HuH-7 (cell line): ENCODE results near the gene ANKRD42.
"Not testable (repeated sequence)": the region's sequence is repeated elsewhere in the genome, so short reads cannot be mapped to it uniquely, and the experiment has no call there.

Experiments
- DNase-seq: peaks from one replicate; pipeline ENCODE4 v3.0.0; 2011; ENCODE audit warnings: low spot score

The ANKRD42 gene

DNA sequence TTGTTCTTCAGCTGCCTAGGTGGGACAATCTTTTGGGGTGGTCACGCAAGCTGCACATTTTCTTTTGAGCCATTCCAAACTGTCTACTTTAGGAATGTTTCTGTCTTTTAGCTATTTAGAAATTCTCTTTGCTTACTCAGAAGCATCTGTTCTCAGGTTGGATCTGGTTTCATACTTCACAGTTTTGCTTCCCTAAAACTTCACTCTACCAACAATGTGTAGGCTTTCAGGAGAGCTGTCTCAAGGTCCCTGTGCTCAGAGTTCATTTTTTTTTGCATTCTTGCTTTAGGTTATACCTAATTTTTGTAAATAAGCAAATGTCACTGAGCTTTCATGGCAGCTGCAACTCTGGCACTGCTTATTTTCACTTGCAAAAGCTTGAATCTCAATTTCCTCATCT, 55.9 kb downstream of the ANKRD42 start:
- no peak for DNase-seq

DNA sequence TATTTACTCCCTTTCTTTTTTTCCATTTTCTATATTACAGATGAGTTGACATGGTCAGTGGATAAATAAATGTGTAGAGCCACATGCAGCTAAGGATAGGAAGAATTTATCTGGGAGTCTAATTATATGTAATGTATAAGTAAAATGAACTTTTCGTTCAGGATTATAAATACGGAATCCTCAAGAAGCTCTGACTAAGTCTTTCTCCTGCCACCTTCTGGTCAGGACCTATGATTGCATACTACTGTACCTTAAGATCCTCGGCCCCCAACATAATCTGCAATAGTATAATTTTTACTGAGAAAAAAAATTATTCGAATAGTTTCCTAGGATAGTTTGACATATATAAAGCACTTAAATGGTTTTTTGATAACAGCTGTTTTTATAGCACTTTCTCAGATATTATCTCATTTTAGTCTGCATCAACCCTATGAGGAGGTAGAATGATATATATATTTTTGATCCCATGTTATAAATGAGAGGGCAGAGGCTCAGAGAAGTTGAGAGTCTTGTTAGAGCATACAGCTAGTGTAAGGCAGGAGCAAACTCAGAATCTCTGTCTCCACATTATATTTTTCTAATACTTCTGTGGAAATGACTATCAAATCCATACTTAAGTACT, 56.6 kb downstream of the ANKRD42 start:
- DNase-seq, result peak; percentile 5

DNA sequence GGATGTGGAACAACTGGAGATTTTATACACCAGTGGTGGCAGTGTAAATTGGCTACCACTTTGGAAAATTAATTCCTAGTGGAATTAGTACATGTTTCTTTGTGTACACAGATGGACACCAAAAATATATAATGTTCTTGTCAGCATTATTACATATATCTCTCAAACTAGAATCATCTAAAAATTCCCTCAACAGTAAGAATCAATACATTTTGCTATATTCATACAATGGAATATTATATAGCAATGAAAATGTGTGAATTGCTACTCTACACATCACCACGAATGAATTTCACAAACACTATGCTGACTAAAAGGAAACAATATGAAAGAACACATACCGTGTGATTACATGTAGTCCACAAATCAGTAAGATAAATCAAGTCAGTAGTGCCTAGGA, 58.8 kb downstream of the ANKRD42 start:
- DNase-seq, result no peak

DNA sequence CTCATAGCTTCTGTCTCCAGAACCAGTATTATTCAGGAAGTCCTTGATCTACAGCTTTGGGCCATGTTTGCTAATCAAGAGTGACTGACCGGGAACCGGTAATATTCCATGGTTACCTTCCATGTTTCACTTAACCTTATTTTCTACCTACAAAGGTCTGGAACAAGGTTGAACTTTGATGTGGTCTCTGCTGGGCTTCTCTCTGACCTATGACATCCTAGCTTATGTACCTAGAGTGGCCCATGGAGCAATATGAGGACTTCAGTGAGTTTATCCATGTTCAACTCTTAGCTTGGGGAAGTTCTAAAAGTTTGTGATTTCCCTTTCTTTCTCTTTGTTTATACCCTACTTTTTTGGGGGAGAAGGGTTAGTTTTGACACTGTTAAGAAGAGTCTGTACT, 59.4 kb downstream of the ANKRD42 start:
- peak; percentile 4 for DNase-seq

DNA sequence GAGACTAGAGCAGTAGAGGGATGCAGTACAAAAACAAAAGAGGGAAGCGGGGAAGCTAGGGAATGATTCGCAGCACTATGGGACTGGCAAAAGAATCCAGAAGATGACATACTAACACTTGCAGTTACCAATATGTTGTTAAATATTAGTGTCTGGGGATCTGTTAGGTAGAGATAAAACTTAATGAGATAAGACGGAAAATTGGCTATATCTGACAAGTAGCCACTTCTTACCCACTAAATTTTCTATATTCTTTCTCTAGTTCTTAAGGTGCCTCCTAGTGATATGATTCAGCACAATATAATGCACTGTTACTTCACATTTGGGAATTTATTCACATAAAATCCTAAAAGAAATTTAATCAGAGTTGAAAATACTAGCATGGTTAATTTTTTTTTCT, 61.9 kb downstream of the ANKRD42 start:
- DNase-seq, result no peak

DNA sequence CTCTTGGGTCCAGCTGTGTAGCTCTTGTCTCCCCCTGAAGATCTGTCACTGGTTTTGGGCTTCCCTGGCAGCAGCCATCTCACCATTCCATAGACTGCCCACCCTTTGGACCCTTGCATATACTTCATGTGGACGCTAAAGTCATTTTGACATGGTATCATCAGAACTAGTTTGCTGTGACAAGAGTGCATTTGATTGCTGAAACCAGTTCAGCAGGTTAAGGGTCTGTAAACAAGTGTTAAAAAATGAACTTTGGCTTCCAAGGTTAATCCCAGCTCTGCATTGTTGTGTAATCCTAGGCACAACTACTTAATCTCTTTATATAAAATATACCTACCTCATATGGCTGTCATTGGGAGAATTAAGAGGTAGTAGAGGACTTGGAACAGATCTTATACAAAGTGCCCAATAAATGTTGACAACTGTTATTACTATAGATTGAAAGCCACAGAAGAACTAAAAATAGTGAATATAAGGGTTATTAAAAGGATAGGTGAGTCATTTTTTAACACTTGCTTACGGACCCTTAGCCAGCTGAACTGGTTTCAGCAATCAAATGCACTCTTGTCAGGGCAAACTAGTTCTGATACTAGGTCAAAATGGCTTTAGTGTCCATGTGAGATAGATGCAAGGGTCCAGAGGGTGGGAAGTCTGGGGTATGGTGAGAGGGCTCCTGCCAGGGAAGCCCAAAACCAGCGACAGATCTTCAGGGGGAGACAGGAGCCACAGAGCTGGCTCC, 63.3 kb downstream of the ANKRD42 start:
- no peak for DNase-seq

DNA sequence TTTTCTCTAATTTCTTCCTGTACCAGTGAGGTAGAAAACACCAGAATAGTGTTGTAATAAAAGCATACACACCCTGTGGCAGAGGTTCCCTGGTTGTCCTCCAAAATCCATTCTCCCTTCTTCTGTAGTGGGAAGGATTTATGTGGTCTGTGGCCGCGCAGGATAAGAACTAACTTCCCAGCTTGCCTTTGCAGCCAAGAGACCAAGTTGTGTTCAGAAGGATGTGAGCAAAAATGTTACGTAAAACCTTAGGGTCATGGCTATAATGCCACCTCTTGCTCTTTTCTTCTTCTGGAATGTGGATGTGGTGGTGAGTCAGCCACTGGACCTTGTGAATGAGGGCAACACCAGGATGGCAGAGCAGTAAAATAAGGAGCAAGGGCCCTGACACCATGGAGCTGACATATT, 64.3 kb downstream of the ANKRD42 start:
- no peak for DNase-seq

DNA sequence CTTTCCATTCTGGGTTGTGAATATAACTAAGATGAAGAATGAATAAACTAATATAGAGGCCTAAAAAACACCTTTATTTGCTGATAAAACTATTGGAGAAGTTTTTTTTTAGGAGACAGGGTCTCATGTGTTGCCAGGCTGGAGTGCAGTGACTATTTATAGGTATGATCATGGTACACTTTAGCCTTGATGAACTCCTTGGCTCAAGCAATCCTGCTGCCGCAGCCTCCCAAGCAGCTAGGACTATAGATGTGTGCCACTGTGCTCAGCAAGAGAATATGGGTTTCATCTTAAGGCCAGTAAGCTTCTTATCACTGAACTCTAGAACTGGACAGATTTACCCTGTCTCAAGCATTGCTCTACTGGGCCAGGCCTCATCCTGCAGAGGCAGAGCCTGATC, 66.0 kb downstream of the ANKRD42 start:
- no peak for DNase-seq

DNA sequence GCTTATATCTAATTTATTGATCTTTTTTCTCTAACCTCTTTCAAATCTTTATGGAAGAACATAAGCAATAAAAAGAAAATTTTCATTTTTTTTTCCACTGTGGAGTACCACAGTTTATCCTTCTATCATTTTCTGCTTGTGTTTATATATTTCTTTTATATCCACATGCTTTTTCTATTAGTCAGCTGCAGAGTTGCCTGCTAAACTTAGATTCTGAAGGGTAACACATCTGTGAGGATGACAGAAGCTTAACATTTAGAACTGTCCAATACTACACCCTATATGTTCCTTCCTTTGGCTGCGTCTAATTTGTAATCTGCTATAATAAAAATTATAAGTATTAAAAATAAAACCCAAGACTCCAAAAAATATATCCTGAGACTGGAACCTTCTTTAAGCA, 71.8 kb downstream of the ANKRD42 start:
- DNase-seq, result no peak

DNA sequence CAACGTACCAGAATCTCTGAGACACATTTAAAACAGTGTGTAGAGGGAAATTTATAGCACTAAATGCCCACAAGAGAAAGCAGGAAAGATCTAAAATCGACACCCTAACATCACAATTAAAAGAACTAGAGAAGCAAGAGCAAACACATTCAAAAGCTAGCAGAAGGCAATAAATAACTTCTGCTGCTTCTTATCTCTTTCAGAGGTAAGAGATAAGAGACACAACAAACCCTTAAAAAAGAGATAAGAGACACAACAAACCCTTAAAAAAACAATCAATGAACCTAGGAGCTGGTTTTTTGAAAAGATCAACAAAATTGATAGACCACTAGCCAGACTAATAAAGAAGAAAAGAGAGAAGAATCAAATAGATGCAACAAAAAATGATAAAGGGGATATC, 75.6 kb downstream of the ANKRD42 start:
- DNase-seq, result not testable (repeated sequence)

DNA sequence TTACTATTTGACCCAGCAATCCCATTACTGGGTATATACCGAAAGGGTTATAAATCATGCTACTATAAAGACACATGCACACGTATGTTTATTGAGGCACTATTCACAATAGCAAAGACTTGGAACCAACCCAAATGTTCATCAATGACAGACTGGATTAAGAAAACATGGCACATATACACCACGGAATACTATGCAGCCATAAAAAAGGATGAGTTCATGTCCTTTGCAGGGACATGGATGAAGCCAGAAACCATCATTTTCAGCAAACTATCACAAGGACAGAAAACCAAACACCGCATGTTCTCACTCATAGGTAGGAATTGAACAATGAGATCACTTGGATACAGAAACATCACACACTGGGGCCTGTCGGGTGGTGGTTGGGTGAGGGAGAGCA, 78.2 kb downstream of the ANKRD42 start:
- DNase-seq, result not testable (repeated sequence)

DNA sequence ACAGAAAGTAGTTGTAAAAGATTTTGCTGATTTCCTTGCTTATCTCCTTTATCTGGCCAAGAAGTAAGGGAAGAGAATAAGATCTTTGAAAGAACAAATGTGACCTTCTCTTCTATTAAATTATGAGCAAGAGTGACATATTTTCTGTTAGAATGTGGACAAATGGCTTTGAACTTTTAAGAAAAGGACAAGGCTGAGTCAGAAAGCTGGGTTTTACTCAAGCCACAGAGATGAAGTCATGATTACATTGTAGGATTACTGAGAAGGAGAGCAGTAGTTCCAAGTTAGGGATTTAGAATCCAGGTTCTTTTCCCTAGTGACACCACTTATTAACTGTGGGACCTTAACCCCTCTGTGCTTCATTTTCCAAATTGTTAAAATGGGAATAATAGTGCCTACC, 79.1 kb downstream of the ANKRD42 start:
- no peak for DNase-seq

DNA sequence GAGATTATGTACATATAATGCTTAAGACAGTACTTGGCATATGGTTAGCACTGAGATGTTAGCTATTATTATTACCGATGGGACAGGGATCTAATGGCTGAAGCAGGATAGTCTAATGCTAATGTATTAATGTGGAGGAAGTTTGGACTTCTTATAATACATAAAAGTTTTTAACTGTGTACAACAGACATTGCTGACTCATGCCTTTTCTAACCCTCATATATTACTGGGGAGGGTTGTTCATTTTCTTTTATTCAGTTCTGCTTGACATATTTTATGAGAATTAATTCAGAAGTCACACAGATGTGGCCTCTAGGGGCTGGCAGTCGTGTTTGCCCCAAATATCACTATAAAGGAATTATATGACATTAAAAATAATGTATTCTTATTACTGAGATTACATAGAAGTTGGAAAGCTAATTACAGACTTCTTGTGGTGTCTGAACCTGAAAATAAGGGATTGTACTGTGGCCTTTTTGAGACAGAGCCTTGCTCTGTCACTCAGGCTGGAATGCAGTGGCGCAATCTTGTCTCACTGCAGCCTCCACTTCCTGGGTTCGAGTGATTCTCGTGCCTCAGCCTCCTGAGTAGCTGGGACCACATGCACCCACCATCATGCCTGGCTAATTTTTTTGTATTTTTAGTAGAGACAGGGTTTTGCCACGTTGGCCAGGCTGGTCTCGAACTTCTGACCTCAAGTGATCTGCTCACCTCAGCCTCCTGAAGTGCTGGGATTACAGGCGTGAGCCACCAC, 82.6 kb downstream of the ANKRD42 start:
- no peak for DNase-seq

DNA sequence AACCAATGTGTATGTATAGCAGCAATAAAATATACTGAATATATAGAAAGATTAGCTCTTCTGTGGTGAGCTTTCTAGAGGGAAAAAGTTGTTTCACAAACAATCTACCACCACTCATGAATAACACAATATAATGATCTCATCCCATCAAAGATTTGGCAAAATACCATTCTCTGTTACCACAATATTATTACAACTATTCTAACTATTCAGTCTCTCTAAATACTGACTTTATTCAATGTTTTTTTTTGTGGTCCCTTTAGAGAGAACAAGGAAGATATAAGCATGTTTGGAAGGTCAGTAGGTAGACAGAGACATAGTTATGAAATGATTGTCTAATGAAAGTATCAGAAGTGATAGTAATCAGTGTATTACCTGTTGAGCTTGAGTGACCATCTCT, 84.8 kb downstream of the ANKRD42 start:
- no peak for DNase-seq

DNA sequence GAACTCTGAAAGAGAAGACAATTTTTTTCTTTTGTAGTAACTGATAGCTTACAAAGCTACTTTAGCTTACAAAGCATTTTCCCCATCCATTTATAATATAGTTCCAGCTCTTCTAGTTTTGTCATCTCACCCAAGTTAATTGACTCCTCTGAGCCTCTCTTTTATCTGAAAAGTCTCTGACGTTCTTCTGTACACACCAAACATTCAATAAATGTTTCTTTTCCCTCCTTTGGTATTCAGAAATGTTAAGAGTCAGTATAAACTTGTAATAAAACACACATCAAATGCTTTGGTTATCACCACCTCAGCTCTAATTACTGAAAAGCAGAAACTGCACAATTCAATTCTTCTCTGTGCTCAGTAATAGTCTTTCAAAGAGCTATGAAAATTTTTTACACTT, 86.7 kb downstream of the ANKRD42 start:
- DNase-seq, result no peak

DNA sequence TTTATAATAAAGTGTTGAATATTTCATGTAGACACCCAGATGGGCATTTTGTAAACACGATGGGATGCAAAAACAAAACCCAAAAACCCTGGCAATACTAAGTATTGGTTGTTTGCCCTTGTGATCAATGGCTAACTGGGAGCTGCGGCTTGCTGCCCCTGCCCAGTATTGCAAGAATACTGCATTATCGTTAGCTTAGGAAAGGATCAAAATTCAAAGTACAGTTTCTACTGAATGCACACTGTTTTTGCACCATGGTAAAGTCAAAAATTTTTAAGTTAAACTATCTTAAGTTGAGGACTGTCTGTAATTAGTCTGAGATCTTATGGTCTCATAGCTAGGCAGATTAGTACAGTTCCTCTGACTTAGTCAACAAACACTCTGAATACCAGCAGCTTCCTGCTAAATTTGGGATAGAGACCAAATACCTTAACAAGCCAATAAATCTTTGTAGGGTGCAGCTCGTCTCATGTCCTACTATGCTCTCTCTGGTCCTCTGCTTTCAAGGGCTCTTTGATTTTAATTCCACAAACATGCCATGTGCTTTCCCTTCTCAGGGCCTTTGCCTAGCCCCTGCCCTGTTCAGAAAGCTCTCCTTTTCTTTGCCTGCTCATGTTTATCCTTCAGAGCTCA, 88.7 kb downstream of the ANKRD42 start:
- no peak for DNase-seq

DNA sequence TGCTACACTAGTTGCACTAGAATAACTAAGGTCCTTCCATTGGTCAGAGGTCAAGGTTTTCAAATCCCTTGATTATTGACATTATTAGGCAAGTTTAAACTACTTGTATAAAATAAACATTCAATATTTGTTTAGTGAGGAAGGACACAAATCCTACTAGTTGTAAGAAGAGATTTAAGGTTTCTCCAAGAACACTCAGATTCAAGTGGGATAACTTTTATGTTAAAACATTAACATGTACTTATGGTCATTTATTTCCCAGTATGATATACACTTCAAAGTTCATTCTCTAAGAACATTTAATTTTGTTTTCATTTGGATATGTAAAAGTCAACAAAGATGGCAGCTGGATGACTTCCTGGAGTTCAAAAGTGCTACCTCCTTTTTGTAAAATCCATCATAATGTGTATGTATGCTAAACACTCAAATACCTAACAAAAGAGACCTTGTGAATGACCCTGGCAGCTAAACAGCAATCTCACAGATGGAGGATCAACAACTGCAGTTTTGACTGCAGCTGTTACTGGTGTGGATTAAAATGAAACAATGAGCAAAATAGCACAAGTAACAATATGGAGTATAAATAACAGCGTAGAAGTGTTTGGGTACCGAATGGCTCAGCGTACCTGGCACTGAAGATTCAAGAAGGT, 91.1 kb downstream of the ANKRD42 start:
- no peak for DNase-seq

DNA sequence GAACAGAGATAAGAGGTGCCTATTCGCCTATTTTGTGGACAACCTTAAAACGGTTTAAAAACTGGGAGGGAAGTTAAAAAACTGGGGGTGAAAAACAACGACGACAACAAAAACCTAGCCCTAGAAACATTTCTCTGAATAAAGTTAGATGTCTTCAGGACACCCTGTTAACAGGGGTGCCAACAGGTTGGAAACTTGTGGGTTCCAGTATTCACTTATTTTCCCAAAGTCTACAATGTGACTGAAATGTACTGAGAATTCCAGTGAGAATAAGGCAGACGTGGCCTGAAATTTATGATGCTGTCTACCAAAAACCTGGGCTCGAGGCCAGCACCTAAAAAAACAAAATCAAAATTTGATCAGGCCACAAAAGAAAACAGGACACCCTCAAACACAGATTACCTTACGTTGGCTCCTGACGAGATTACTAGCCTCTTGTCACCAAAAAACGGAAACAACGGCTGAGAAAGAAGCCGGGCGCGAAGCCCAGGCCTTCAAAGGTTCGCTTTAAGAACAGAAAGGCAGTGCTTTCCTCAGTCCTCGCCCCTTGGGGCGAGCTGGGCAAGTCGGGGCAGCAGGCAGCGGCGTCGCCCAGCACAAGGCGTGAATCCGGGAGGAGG, 91.7 kb downstream of the ANKRD42 start:
- no peak for DNase-seq

DNA sequence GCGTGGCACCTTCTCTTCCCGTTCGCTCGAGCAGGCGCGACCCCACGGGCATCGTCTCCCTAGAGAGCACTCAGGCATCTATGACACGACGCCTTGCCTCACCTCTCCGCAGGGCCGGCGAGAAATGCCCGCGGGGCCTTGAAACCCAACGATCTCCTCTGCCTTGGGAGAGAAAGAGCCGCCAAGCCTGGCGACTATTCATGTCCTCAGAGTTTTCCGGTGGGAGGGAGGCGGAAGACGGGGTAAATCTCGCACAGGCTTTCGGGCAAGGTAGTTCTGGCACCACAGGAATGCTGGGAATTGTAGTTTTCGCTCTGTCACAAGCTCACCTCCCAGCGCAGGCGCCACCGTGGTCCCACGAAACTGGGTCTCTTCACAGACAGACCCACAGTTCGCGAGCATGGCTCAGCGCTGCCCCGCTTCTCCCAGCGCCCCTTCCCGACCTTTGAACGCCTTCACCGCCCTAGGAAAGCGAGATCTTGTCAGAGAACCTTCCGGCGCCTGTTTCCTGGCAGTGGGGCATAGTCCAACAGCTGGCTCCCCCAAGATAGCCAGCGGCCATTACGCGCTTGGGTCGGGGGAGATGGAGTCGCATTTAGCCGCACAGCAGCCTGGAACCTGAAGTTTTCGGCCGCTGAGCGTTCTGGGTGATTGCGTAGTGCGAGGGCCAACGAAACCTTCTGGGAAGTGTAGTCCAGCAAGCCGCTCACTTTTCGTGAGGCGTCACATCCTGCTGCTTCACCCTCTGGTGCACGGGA, 92.4 kb downstream of the ANKRD42 start, which contains the start of gene CCDC90B:
Gene CCDC90B, minus strand, starts transcription at position 597 of the 758 bp plus-strand sequence. Its CDS starts 395 bp downstream, at position 202.
- DNase-seq, result peak; percentile 69

DNA sequence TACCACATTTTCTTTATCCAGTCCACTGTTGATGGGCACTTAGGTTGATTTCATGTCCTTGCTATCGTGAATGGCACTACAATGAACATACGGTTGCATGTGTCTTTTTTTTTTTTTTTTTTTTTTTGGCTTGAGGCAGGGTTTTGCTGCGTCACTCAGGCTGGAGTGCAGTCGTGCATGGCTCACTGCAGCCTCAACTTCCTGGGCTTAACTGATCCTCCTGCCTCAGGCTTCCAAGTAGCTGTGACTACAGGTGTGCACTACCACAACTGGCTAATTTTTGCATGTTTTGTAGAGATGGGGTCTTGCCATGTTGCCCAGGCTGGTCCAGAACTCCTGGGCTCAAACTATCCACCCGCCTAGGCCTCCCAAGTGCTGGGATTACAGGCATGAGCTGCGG, 94.1 kb downstream of the ANKRD42 start:
- no peak for DNase-seq
